Ramos (cell line): Measurements from ENCODE around the gene FPR2.

ENCODE experiments used
- in situ Hi-C: fragments of 300-500 bp; cut with MboI; formaldehyde crosslinking; loops from one replicate; pipeline ENCODE4 v1.14.3; 2022; ENCODE audit warnings: low sequenced_read_pairs; ENCODE audit not compliant: unreplicated experiment

Gene FPR2

GRCh38 chr19:51739466-51740213 lies 21.3 kb upstream of the FPR2 start:
- in situ Hi-C loops: no loop called here

GRCh38 chr19:51740356-51740755 lies 20.6 kb upstream of the FPR2 start:
- in situ Hi-C loops: no loop called here

- in situ Hi-C loops: no loop called here
Measured at GRCh38 chr19:51742789-51743188, 18.2 kb upstream of the FPR2 start.

GRCh38 chr19:51743405-51743804 lies 17.6 kb upstream of the FPR2 start:
- in situ Hi-C loops: no loop called here

GRCh38 chr19:51746731-51747130 lies 14.2 kb upstream of the FPR2 start:
- in situ Hi-C loops: no loop called here

- in situ Hi-C loops: no loop called here
Measured at GRCh38 chr19:51749979-51750378, 11.0 kb upstream of the FPR2 start.

GRCh38 chr19:51750400-51751094 lies 10.4 kb upstream of the FPR2 start:
- in situ Hi-C loops: no loop called here

GRCh38 chr19:51751655-51752054 lies 9.3 kb upstream of the FPR2 start, which contains the start of gene FPR1:
TSS of gene FPR1 (minus strand) at chr19:51751878. CDS start at chr19:51746994, 4,884 bp downstream.
- in situ Hi-C loops: no loop called here

- in situ Hi-C loops: no loop called here
Measured at GRCh38 chr19:51754109-51754508, 6.9 kb upstream of the FPR2 start.

GRCh38 chr19:51754770-51755169 lies 6.2 kb upstream of the FPR2 start:
- in situ Hi-C loops: no loop called here

GRCh38 chr19:51755571-51755970 lies 5.4 kb upstream of the FPR2 start:
- in situ Hi-C loops: no loop called here

GRCh38 chr19:51761696-51762095 lies 716 bp downstream of the FPR2 start:
- in situ Hi-C loops: no loop called here

GRCh38 chr19:51765086-51765485 lies 4.1 kb downstream of the FPR2 start:
- in situ Hi-C loops: no loop called here

GRCh38 chr19:51766461-51766860 lies 5.5 kb downstream of the FPR2 start:
- in situ Hi-C loops: no loop called here

- in situ Hi-C loops: no loop called here
Measured at GRCh38 chr19:51771376-51772130, 10.6 kb downstream of the FPR2 start.

- in situ Hi-C loops: no loop called here
Measured at GRCh38 chr19:51772977-51773376, 12.0 kb downstream of the FPR2 start.

GRCh38 chr19:51776561-51776960 lies 15.6 kb downstream of the FPR2 start:
- in situ Hi-C loops: loop anchor here (25.0 kb wide), 1 partner anchor 461 kb away; no protein-coding TSS in a partner anchor

GRCh38 chr19:51777570-51778462 lies 16.8 kb downstream of the FPR2 start:
- in situ Hi-C loops: loop anchor here (25.0 kb wide), 1 partner anchor 459 kb away; no protein-coding TSS in a partner anchor

- in situ Hi-C loops: loop anchor here (25.0 kb wide), 1 partner anchor 458 kb away; no protein-coding TSS in a partner anchor
Measured at GRCh38 chr19:51779181-51779580, 18.2 kb downstream of the FPR2 start.

- in situ Hi-C loops: loop anchor here (25.0 kb wide), 1 partner anchor 458 kb away; no protein-coding TSS in a partner anchor
Measured at GRCh38 chr19:51779703-51780102, 18.7 kb downstream of the FPR2 start.
